IPS-NIHi11 (cell line): Measurements from ENCODE around the gene TPO.

Experiments used
- DNase-seq: peaks from one replicate; pipeline ENCODE4 v3.0.0; 2012; ENCODE audit warnings: mixed read lengths, low spot score

Gene TPO

GRCh38 chr2:1527153-1527992, 114.1 kb downstream of the TPO start:
- DNase-seq, result no peak

DNA sequence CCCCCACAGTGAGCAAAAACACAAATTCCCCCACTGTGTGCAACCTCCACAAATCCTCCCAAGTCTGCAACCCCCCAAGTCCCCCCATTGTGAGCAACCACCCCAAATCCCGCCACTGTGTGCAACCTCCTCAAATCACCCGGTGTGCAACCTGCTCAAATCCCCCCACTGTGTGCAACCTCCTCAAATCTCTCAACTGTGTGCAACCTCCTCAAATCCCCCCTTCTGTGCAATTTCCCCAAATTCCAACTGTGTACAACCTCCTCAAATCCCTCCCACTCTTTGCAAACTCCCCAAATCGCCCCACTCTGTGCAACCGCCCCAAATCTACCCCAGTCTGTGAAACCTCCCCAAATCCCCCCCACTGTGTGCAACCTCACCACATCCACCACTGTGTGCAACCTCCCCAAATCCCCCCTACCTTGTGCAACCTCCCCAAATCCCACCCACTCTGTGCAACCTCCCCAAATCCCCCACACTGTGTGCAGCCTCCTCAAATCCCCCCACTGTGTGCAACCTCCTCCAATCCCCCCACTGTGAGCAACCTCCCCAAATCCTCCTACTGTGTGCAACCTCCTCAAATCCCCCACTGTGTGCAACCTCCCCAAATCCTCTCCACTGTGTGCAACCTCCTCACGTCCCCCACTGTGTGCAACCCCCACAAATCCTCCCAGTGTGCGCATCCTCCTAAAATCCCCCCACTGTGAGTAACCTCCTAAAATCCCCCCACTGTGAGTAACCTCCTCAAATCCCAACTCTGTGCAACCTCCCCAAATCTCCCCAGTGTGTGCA, 115.2 kb downstream of the TPO start:
- DNase-seq, result no peak

- DNase-seq, result peak; percentile 76
These were observed 125.4 kb downstream of the TPO start for GRCh38 chr2:1538663-1539062.

- no peak for DNase-seq
These were observed 126.2 kb downstream of the TPO start for GRCh38 chr2:1539441-1539840.

- no peak for DNase-seq
These were observed 126.7 kb downstream of the TPO start for GRCh38 chr2:1539973-1540372.

GRCh38 chr2:1540481-1540880, 127.2 kb downstream of the TPO start:
- no peak for DNase-seq

GRCh38 chr2:1541040-1541439, 127.8 kb downstream of the TPO start:
- no peak for DNase-seq

GRCh38 chr2:1541819-1542475, 128.7 kb downstream of the TPO start:
- DNase-seq, result no peak

DNA sequence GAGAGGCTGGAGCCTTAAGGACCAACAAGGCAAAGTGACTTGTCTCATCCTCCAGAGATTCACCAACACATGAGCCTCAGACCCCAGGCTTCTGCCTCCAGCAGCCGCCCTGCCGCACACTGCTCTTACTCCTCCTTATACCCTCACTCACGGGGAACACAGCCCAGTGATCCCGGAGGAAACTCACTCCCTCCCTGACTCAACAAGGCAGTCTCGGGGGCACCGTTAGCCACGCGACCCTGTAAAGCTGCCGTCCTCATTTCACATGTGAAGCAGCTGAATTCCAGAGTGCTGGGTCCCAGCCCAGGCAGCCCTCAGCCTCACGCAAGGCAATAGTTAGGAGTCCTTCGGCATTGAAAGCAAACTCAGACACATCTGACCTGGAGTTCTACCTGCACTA, 129.7 kb downstream of the TPO start:
- no peak for DNase-seq

GRCh38 chr2:1543776-1544477, 130.7 kb downstream of the TPO start:
- no peak for DNase-seq

GRCh38 chr2:1544478-1545069, 131.3 kb downstream of the TPO start:
- no peak for DNase-seq

DNA sequence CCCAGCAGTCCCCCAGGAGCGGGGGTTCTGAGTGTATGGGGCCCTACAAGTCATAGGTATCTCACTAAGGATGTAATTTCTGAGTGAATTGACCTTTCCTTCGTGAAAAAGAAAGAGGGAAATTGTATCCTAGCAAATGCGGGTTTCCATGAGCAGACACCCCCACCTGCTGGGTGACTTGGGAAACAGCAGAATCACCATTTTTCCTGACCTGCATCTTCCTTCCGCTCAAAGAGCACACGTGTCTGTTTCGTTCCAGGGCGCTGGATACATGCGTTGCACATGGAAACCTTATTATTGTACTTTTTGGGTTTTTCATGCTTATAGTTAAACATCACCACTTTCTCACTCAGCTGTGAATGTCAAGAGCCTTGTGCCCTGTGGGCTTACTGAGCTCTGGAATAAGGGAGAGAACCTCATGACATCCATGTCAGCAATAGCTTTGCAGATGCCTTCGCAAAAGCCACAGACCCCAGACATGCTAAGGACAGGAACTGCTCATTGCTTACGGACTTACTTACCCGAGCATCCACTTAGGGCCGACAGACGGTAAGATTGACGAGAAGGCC, 132.8 kb downstream of the TPO start:
- peak; percentile 63 for DNase-seq

DNA sequence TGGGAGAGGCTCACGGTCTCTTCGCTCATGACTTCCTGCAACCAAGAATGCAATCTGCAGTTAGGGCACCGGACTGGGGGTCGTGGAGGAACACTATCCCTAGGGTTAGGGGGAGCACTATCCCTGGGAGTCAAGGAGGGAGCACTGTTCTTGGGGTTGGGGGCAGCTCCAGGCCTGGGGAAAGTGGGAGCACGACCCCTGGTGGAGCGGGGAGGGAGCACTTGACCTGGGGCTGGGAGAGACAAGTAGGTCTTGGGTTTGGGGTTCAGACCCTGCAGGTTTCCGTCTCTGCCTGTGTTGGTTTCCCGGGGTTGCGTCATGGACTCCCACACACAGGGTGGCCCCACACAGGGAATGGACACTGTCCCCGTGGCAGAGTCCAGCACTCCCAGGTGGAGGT, 133.6 kb downstream of the TPO start:
- no peak for DNase-seq

DNA sequence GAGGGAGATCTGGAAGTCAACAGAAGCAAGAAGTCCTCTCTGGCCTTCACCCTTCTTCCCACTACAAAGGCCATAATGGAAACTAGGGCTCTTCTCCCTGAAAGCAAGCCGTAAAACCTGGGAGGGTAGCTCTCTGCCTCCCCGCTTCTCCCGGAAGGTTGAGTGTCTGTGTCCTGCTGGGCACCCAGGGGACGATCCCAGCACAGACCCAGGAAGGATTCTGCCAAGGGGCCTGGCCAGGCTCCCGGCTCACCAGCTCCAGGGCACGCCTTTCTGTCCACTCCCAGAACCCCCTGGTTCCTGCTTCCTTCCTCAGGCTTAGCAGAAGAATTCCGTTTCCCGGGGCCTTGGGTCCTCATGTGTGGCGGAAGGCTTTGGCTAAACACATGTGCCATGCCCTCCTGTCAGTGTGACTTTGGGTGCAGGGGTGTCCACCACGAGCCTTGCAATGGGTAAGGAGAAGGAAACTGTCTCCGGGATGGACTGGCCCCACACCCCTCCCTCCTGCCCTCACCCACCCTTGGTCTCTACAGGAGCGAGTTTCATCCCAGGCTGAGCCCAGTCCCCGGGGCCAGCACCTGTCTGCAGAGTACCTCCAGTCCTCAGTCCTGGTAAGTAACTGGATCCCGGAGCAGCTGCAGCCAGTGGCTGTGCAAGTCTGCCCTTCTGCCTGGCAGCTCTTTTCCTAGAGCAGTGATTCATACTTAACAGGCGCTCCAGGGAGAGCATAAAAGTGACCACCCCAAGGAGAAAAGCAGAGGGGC, 135.8 kb downstream of the TPO start:
- DNase-seq, result no peak

- no peak for DNase-seq
These were observed 136.8 kb downstream of the TPO start for GRCh38 chr2:1550076-1550475.

GRCh38 chr2:1550658-1551316, 137.5 kb downstream of the TPO start:
- DNase-seq, result peak; percentile 94

DNA sequence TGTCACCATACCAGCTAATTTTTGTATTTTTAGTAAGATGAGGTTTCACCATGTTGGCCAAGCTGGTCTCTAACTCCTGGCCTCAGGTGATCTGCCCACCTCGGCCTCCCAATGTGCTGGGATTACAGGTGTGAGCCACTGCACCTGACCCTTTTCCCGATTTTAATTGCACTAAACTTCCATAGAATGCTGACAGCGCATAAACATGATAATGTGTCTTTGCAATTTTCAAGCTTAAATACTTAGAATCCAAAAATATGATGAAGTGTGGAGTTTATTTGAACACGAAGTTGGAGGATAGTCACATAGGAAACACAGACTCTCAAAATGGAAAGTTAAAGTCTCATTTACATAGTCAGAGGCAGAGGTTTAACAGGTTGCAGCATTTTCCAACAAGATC, 138.6 kb downstream of the TPO start:
- no peak for DNase-seq

GRCh38 chr2:1552611-1553010, 139.3 kb downstream of the TPO start:
- DNase-seq, result no peak

DNA sequence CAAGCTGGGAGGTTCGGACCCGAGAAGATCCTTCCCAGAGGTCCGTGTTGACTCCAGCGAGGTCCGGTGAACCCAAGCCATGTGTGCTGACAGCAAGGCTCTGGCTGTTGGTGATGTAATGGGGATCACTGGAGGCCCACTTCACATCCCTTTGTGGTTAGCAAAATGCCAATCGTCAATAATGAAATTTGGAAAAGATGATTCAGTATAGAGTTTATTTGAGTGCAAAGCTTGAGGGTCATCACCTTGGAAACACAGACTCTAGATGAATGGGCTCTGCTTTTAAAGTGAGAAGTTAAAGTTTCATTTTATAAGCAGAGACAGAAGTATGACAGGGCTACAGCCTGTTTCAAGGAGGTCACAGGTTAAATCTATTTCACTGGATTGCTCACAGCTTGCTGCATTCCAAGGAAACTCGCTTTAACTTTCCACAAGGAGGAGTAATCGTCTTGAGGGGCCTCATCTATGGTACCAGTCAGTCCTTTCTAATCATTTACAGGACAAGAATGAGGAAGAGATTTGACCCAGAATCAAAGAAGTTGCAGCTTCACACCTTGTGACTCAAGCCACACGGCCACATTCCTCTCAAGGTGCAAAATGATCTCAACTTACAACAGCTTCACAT, 140.5 kb downstream of the TPO start:
- peak; percentile 47 for DNase-seq

- no peak for DNase-seq
These were observed 143.0 kb downstream of the TPO start for GRCh38 chr2:1556286-1556685.
